ENCODE data around the gene RPL6. TPM values are rescaled to one million over a fixed set of nuclear protein-coding genes. Genes with fewer than 3 reads are reported as not detected.
"Not testable (repeated sequence)": the region's sequence is repeated elsewhere in the genome, so short reads cannot be mapped to it uniquely, and the experiment has no call there.

RPL6 gene
- 1,425 and 1,744 TPM in 2 replicates for total RNA-seq (2014; rRNA removed; shearing (Covaris generic))

GRCh38 chr12:112409064-112409905, at the start of gene RPL6:
TSS of gene RPL6 (minus strand) at chr12:112409605. CDS start at chr12:112408656, 949 bp downstream.
- DNase-seq (ENCODE audit: low spot score): peak; percentile 93

GRCh38 chr12:112458751-112459150, 49.3 kb upstream of the RPL6 start:
- no peak for DNase-seq (ENCODE audit: low spot score)

- DNase-seq (ENCODE audit: low spot score): no peak
Measured at GRCh38 chr12:112458330-112458729, 48.9 kb upstream of the RPL6 start.

GRCh38 chr12:112457142-112457541, 47.7 kb upstream of the RPL6 start:
- not testable (repeated sequence) for DNase-seq (ENCODE audit: low spot score)

GRCh38 chr12:112456029-112456428, 46.6 kb upstream of the RPL6 start:
- no peak for DNase-seq (ENCODE audit: low spot score)

- DNase-seq (ENCODE audit: low spot score): no peak
Measured at GRCh38 chr12:112450725-112451124, 41.3 kb upstream of the RPL6 start.

- DNase-seq (ENCODE audit: low spot score): not testable (repeated sequence)
Measured at GRCh38 chr12:112448165-112448564, 38.8 kb upstream of the RPL6 start.

- DNase-seq (ENCODE audit: low spot score): no peak
Measured at GRCh38 chr12:112447106-112447505, 37.7 kb upstream of the RPL6 start.

- DNase-seq (ENCODE audit: low spot score): no peak
Measured at GRCh38 chr12:112446008-112446725, 36.8 kb upstream of the RPL6 start.

- no peak for DNase-seq (ENCODE audit: low spot score)
Measured at GRCh38 chr12:112443916-112444315, 34.5 kb upstream of the RPL6 start.

- not testable (repeated sequence) for DNase-seq (ENCODE audit: low spot score)
Measured at GRCh38 chr12:112440653-112441052, 31.2 kb upstream of the RPL6 start.

GRCh38 chr12:112439769-112440168, 30.4 kb upstream of the RPL6 start:
- no peak for DNase-seq (ENCODE audit: low spot score)

GRCh38 chr12:112438645-112439044, 29.2 kb upstream of the RPL6 start:
- not testable (repeated sequence) for DNase-seq (ENCODE audit: low spot score)

- DNase-seq (ENCODE audit: low spot score): no peak
Measured at GRCh38 chr12:112433551-112433950, 24.1 kb upstream of the RPL6 start.

GRCh38 chr12:112431965-112432364, 22.6 kb upstream of the RPL6 start:
- no peak for DNase-seq (ENCODE audit: low spot score)

- DNase-seq (ENCODE audit: low spot score): no peak
Measured at GRCh38 chr12:112430929-112431328, 21.5 kb upstream of the RPL6 start.

- DNase-seq (ENCODE audit: low spot score): no peak
Measured at GRCh38 chr12:112427760-112428159, 18.4 kb upstream of the RPL6 start.

GRCh38 chr12:112425582-112426382, 16.4 kb upstream of the RPL6 start:
- no peak for DNase-seq (ENCODE audit: low spot score)

- DNase-seq (ENCODE audit: low spot score): no peak
Measured at GRCh38 chr12:112424126-112424525, 14.7 kb upstream of the RPL6 start.

GRCh38 chr12:112422531-112422930, 13.1 kb upstream of the RPL6 start:
- DNase-seq (ENCODE audit: low spot score): no peak

- no peak for DNase-seq (ENCODE audit: low spot score)
Measured at GRCh38 chr12:112421363-112421762, 12.0 kb upstream of the RPL6 start.

- DNase-seq (ENCODE audit: low spot score): no peak
Measured at GRCh38 chr12:112420740-112421139, 11.3 kb upstream of the RPL6 start.

Measured in A172 (cell line).